ENCODE measurements around the gene THBS2. TPM values are rescaled to one million over a fixed set of nuclear protein-coding genes. Genes with fewer than 3 reads are reported as not detected.

THBS2 gene
- polyA plus RNA-seq, 1 experiment: 857 TPM

DNA sequence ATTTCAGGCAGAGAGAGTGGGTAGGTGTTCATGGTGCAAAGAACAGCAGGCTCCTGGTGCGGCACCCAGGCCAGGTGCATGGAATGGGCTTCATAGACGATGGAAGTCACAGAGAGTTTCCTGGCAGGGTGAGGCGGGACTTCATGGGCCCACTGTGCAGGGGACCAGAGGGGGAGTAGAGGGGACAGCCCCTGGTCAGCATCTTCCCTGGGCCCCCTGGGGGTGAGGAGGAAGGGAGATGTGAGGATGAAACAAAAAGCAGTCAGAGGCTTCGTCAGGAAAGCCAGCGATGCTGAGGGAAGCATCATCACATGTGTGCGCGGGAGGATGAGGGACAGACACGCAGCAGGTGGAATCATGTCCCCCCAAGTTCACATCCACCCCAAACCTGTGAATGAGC, 2.4 kb upstream of the THBS2 start:
- ChIA-PET POLR2A (no interaction called here), CTCF (interaction anchor here (0.6 kb wide), 1 partner anchor 15 kb away, joined by 3 read pairs; no protein-coding TSS in a partner anchor)
- Histone ChIP-seq H3K36me3 (ENCODE audit: control insufficient read depth, insufficient read depth, low read length) (peaks cover 2% of the 10 kb centered on the region; the same call in 1 of the 2 replicates), H3K27me3 (ENCODE audit: control insufficient read depth, insufficient read depth, low read length) (no peaks in the 10 kb centered on the region), H3K4me3 (ENCODE audit: low read depth, low read length) (no peak overlapping the region)
- no peak for DNase-seq (ENCODE audit: low read depth)
- TF ChIP-seq, protein P1, sequence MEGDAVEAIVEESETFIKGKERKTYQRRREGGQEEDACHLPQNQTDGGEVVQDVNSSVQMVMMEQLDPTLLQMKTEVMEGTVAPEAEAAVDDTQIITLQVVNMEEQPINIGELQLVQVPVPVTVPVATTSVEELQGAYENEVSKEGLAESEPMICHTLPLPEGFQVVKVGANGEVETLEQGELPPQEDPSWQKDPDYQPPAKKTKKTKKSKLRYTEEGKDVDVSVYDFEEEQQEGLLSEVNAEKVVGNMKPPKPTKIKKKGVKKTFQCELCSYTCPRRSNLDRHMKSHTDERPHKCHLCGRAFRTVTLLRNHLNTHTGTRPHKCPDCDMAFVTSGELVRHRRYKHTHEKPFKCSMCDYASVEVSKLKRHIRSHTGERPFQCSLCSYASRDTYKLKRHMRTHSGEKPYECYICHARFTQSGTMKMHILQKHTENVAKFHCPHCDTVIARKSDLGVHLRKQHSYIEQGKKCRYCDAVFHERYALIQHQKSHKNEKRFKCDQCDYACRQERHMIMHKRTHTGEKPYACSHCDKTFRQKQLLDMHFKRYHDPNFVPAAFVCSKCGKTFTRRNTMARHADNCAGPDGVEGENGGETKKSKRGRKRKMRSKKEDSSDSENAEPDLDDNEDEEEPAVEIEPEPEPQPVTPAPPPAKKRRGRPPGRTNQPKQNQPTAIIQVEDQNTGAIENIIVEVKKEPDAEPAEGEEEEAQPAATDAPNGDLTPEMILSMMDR (IDR thresholded peaks at IDR 0.05; ENCODE audit: insufficient read depth, low read depth, low read length): no peak

DNA sequence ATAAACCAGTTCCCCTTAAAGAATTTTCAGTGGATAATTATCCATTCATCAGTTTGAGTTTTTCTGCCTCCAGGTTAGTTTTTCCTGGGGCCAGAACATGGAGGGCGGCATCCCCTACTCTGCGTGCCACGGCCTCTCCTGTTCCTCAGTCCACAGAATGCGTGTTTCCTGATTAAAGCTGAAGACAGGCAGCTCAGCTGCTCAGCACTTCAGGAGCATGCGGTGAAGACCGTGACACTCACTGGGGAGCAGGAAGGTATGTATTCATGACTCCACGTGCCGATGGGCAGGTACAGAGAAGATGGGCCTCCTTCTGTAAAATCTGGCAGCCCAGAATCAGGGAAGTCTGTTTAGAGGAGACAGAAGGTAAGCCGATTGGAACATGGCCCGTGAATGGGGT, 2.0 kb upstream of the THBS2 start:
- Histone ChIP-seq H3K36me3 (ENCODE audit: control insufficient read depth, insufficient read depth, low read length) (peaks cover 2% of the 10 kb centered on the region; the same call in 1 of the 2 replicates), H3K4me3 (ENCODE audit: low read depth, low read length) (no peak overlapping the region), H3K27me3 (ENCODE audit: control insufficient read depth, insufficient read depth, low read length) (no peaks in the 10 kb centered on the region)
- ChIA-PET CTCF (interaction anchor here (0.6 kb wide), 1 partner anchor 16 kb away, joined by 3 read pairs; no protein-coding TSS in a partner anchor), POLR2A (no interaction called here)
- no peak for DNase-seq (ENCODE audit: low read depth)
- TF ChIP-seq, protein P1 (IDR thresholded peaks at IDR 0.05; ENCODE audit: insufficient read depth, low read depth, low read length): no peak

DNA sequence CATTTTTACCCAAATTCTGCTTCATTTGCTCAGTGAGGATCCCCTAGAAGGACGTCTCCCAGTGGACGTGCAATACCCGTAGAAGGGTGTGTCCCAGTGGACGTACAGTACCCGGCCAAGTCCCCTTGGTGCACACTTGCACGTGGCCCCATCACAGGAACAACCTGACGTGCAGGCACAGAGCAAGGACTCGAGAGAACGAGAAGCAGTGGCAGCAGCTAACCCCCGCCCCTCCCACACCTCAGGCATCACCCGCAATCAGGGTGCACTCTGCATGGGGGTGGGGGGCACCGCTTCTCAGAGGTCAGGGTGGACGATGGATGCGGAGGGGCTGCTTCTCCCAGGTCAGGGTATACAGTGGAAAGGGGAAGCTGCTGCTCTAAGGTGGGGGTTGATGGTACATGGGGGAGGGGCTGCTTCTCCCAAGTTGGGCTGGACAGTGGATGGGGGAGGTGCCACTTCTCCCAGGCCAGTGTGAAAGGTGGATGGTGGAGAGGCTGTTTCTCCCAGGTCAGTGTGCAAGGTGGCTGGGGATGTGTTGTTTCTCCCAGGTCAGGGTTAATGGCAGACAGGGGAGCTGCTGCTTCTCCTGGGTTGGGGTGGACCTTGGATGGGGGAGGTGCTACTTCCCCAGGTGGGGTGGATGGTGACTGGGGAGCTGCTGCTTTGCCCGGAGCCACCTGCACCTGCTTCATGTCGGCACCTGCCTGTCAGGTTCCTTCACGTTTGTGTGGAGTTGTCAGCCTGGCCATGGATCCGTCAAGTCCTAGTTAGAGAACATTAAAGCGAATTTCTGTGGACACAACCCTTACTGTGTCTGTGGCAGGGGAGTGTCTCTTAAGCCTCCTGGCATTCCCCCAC, 1.0 kb upstream of the THBS2 start:
- peaks cover 4% of the 10 kb centered on the region; the same call in 1 of the 2 replicates for H3K36me3 ChIP-seq (ENCODE audit: control insufficient read depth, insufficient read depth, low read length)
- no peak for DNase-seq (ENCODE audit: low read depth)
- TF ChIP-seq, protein P1 (IDR thresholded peaks at IDR 0.05; ENCODE audit: insufficient read depth, low read depth, low read length): no peak
- POLR2A ChIA-PET: no interaction called here
- H3K27me3 ChIP-seq (ENCODE audit: control insufficient read depth, insufficient read depth, low read length): no peaks in the 10 kb centered on the region
- CTCF ChIA-PET: no interaction called here
- H3K4me3 ChIP-seq (ENCODE audit: low read depth, low read length): no peak overlapping the region

DNA sequence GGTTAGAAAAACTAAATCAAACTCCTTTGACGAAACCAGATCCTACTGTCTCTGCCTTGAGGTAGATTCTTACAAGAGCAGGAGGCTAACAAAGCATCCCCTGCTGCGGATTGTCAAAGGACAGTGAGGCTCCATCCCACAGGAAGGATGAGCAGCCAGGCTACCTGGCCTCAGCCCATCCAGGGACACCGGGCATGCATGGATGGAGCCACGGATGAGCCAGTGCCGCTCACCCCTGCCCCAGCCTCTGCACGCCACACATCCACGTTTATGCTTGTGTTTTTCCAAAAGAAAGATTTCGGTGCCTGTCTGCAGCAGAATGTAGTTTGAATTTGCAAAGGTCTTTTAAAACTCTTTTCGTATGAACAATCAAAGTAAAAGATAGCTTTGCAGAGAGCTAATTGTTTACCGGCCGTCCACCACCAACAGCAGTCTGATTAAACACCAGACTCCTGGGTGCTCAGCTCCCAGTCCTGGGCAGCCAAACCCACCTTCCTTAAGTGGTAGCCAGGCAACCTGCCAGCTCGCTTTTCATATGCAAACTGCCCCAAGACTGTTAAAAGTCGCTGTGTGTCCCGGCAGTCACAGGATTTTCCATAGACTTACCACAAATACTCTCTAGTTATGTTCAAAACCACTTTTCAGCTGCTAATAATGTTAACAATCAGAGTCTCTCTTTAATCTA, 999 bp downstream of the THBS2 start:
- TF ChIP-seq, protein P1 (IDR thresholded peaks at IDR 0.05; ENCODE audit: insufficient read depth, low read depth, low read length): no peak
- POLR2A ChIA-PET: interaction anchor here (0.6 kb wide), 1 partner anchor 366 kb away, joined by 4 read pairs; no protein-coding TSS in a partner anchor
- CTCF ChIA-PET: interaction anchor here (0.9 to 1.8 kb wide), 4 partner anchors 11 to 387 kb away, joined by 3 to 6 read pairs (median 4); no protein-coding TSS in a partner anchor
- no peak for DNase-seq (ENCODE audit: low read depth)
- H3K36me3 ChIP-seq (ENCODE audit: control insufficient read depth, insufficient read depth, low read length): peaks cover 21% of the 10 kb centered on the region
- peak overlapping the region; percentile 74 for H3K4me3 ChIP-seq (ENCODE audit: low read depth, low read length)
- no peaks in the 10 kb centered on the region for H3K27me3 ChIP-seq (ENCODE audit: control insufficient read depth, insufficient read depth, low read length)
